Kidney (tissue), 14 donors: ENCODE measurements around the gene NDC80. TPM values are rescaled to one million over a fixed set of nuclear protein-coding genes. Genes with fewer than 3 reads are reported as not detected.

ENCODE experiments used
- DNase-seq, 5 donors: peaks; one replicate each; pipeline ENCODE4 v3.0.0-alpha.2; 2013 to 2020
- FAIRE-seq: peaks from 2 replicates; lab custom pipeline; 2012; peaks lifted over from hg19 to GRCh38; lab: Jason Lieb, UNC
- H3K27ac ChIP-seq, 2 donors: one replicate each; pipeline ENCODE4 v1.7.0; 2013; ENCODE audit warnings: low read depth in 2 of 2, low read length in 2 of 2, inconsistent platforms in 1 of 2
- H3K27me3 ChIP-seq: one replicate; pipeline ENCODE4 v1.7.1; 2013; ENCODE audit warnings: low read length, inconsistent platforms; ENCODE audit not compliant: control insufficient read depth, insufficient read depth
- H3K36me3 ChIP-seq, 3 donors: one replicate each; pipeline versions ENCODE4 v1.7.0 to v1.7.1; 2013; ENCODE audit warnings: low read length in 3 of 3, control low read depth in 1 of 3, inconsistent platforms in 1 of 3; ENCODE audit not compliant: insufficient read depth in 3 of 3, control insufficient read depth in 2 of 3
- H3K4me1 ChIP-seq, 3 donors: one replicate each; pipeline versions ENCODE4 v1.7.0 to v1.7.1; 2013; ENCODE audit warnings: low read length in 3 of 3, inconsistent platforms in 1 of 3, low read depth in 1 of 3; ENCODE audit not compliant: control insufficient read depth in 2 of 3, insufficient read depth in 2 of 3
- H3K4me3 ChIP-seq, 3 donors: one replicate each; pipeline versions ENCODE4 v1.7.0 to v1.8.1; 2013; ENCODE audit warnings: low read length in 3 of 3, control low read depth in 1 of 3, inconsistent platforms in 1 of 3
- H3K9ac ChIP-seq, 3 donors: one replicate each; pipeline versions ENCODE4 v1.7.0 to v1.7.1; 2013; ENCODE audit warnings: low read length in 3 of 3, control low read depth in 1 of 3, inconsistent platforms in 1 of 3
- H3K9me3 ChIP-seq, 3 donors: one replicate each; pipeline versions ENCODE4 v1.7.0 to v1.7.1; 2013; ENCODE audit warnings: low read length in 3 of 3, control low read depth in 1 of 3, inconsistent platforms in 1 of 3; ENCODE audit not compliant: control insufficient read depth in 2 of 3, insufficient read depth in 1 of 3
- CTCF ChIP-seq: IDR thresholded peaks from 3 replicates; pipeline ENCODE4 v1.5.1; 2012; ENCODE audit warnings: mild to moderate bottlenecking, moderate library complexity, borderline replicate concordance; ENCODE audit not compliant: insufficient read depth; ENCODE audit errors: extremely low read depth
- intact Hi-C: fragments of 100-400 bp; cut with DNase I; formaldehyde crosslinking; loops from one replicate; pipeline ENCODE4 v1.11.1; 2022
- polyA plus RNA-seq: library from polyadenylated mRNA; stranded (reverse); fragments of 350-450 nt; fragmentation: Illumina TruSeq; extraction: RNeasy Lipid Tissue Mini Kit (QIAGEN cat#74804); gene quantifications from one replicate; pipeline ENCODE4 v1.2.3, GENCODE V29; 2014; ENCODE audit warnings: low read depth, low replicate concordance; ENCODE audit not compliant: insufficient read depth
- total RNA-seq: library from RNA; stranded (reverse); fragmentation: NEBNext Ultra II Directional; extraction: Animal tissue kit (Norgen Biotek cat#: 25700); gene quantifications from one replicate; pipeline ENCODE4 v1.2.1, GENCODE V29; 2021
- donor health status: control.
- donor health status: control.
- donor health status: control.
- donor health status: control.
- donor health status: control.
- donor health status: DM: yes; HTN: yes; CAD: no.
- donor health status: Normal renal cell carcinoma (clear cell type).

Gene NDC80
- total and polyA plus RNA-seq, 2 donors from 2014 or later: 0.63 to 0.99 TPM

DNA sequence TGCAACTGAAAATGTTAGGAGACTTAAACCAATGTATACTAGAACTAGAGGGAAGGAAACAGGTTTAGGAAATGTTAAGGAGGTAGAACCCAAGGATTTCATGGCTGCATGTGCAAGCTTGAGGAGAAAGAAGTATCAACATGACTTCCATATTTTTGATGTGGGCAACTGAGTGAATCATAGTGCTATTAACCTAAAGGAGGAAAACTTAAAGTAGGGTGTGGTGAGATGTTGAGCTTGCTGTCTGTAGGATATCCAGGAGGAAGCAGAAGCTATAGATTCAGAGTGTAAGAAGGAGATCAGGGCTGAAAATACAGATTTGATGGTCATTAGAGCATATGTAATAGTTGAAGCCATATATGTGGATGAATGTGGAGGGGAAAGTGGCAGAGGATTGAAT, 31.5 kb downstream of the NDC80 start:
- TF ChIP-seq CTCF: no peak
- no peaks in the 10 kb centered on the region for H3K9me3 ChIP-seq
- DNase-seq (no peak), FAIRE-seq (no peak)
- no peaks in the 10 kb centered on the region for H3K27me3 ChIP-seq
- no peak overlapping the region for H3K27ac ChIP-seq
- peaks cover 0 to 3% (median 0%) of the 10 kb centered on the region in 3 donors for H3K36me3 ChIP-seq
- H3K4me3 ChIP-seq: no peak overlapping the region
- no peak overlapping the region for H3K9ac ChIP-seq
- H3K4me1 ChIP-seq: no peaks in the 10 kb centered on the region
- intact Hi-C loops: no loop called here

DNA sequence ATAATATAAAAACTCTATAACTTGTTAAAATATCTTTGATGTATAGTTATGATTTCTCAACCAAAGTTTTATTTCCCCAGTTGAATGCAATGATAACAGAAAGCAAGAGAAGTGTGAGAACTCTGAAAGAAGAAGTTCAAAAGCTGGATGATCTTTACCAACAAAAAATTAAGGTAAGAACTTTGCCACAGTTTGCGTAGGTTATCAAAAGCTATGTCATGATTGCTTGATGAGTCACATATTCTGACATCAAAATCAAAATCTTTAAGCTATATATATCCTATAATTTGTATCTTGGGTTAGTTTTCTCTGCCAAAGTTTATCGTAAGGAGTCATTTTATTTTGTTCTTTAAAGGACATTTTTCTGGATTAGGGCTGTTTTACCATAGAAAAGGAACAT, 35.0 kb downstream of the NDC80 start:
- no peaks in the 10 kb centered on the region for H3K9me3 ChIP-seq
- intact Hi-C loops: no loop called here
- peaks cover 0 to 3% (median 0%) of the 10 kb centered on the region in 3 donors for H3K36me3 ChIP-seq
- no peak overlapping the region for H3K4me3 ChIP-seq
- H3K27ac ChIP-seq: no peak overlapping the region
- no peak overlapping the region for H3K9ac ChIP-seq
- no peak for DNase-seq
- no peak for FAIRE-seq
- no peak for TF ChIP-seq CTCF
- H3K4me1 ChIP-seq: no peaks in the 10 kb centered on the region
- H3K27me3 ChIP-seq: no peaks in the 10 kb centered on the region

DNA sequence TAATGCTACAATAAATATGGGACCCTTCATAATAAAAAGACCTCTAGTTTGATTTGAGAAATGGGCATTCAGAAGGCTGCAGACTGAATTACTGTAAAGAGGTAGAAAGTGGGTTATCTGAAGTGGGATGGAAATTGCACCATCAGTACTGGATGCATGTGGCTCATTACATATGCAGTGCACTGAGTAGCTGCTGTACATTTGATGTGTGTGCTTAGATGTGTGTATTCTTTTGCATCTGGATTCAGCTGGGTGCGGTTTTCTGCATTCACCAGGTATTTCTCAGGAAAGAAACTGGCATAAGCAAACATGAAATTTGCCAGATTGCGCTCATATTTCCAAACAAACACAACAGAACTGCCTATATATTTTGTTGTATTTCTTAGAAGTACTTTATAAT, 38.2 kb downstream of the NDC80 start:
- Histone ChIP-seq H3K27ac (no peak overlapping the region), H3K36me3 (no peaks in the 10 kb centered on the region), H3K9me3 (no peaks in the 10 kb centered on the region), H3K4me3 (no peak overlapping the region), H3K4me1 (no peaks in the 10 kb centered on the region), H3K27me3 (no peaks in the 10 kb centered on the region), H3K9ac (no peak overlapping the region)
- TF ChIP-seq CTCF: no peak
- no peak for DNase-seq
- no peak for FAIRE-seq
- intact Hi-C loops: no loop called here

- H3K27ac ChIP-seq: no peak overlapping the region
- DNase-seq (no peak), FAIRE-seq (no peak)
- H3K4me1 ChIP-seq: no peaks in the 10 kb centered on the region
- H3K9ac ChIP-seq: no peak overlapping the region
- H3K27me3 ChIP-seq: no peaks in the 10 kb centered on the region
- no peaks in the 10 kb centered on the region for H3K9me3 ChIP-seq
- intact Hi-C loops: no loop called here
- H3K36me3 ChIP-seq: no peaks in the 10 kb centered on the region
- no peak overlapping the region for H3K4me3 ChIP-seq
- no peak for TF ChIP-seq CTCF
Measured at GRCh38 chr18:2610549-2610948, 39.2 kb downstream of the NDC80 start.
